Endodermal cell (in vitro differentiated cells): Measurements from ENCODE around the gene EFCAB11. TPM values are rescaled to one million over a fixed set of nuclear protein-coding genes. Genes with fewer than 3 reads are reported as not detected.

Experiments used
- DNase-seq: peaks from one replicate; pipeline ENCODE4 v3.0.0-alpha.2; 2017
- H3K27ac ChIP-seq: 2 replicates; pipeline ENCODE4 v1.5.1; 2013; ENCODE audit warnings: mild to moderate bottlenecking, low read depth, low read length, moderate library complexity
- H3K27me3 ChIP-seq: 2 replicates; pipeline ENCODE4 v1.6.1; 2013; ENCODE audit warnings: mild to moderate bottlenecking, low read length, moderate library complexity; ENCODE audit not compliant: insufficient read depth, control insufficient read depth, poor library complexity, severe bottlenecking
- H3K36me3 ChIP-seq: 2 replicates; pipeline ENCODE4 v1.7.0; 2013; ENCODE audit warnings: mild to moderate bottlenecking, low read length, moderate library complexity; ENCODE audit not compliant: control insufficient read depth, insufficient read depth
- H3K4me1 ChIP-seq: one replicate; pipeline ENCODE4 v1.7.0; 2013; ENCODE audit warnings: low read length; ENCODE audit not compliant: control insufficient read depth, insufficient read depth
- H3K4me3 ChIP-seq: 2 replicates; pipeline ENCODE4 v1.5.1; 2013; ENCODE audit warnings: mild to moderate bottlenecking, low read length, moderate library complexity
- H3K9ac ChIP-seq: 2 replicates; pipeline ENCODE4 v1.6.1; 2013; ENCODE audit warnings: mild to moderate bottlenecking, low read length, moderate library complexity; ENCODE audit not compliant: poor library complexity, severe bottlenecking; ENCODE audit errors: extremely low read depth
- H3K9me3 ChIP-seq: 2 replicates; pipeline ENCODE4 v1.6.1; 2013; ENCODE audit warnings: mild to moderate bottlenecking, low read length, moderate library complexity; ENCODE audit not compliant: control insufficient read depth
- H3K27ac Mint-ChIP-seq: 2 replicates; pipeline ENCODE4 v1.8.0; 2020; ENCODE audit warnings: mixed read lengths
- H3K27me3 Mint-ChIP-seq: 2 replicates; pipeline ENCODE4 v1.8.0; 2021; ENCODE audit warnings: mild to moderate bottlenecking, mixed read lengths; ENCODE audit not compliant: insufficient read depth
- H3K36me3 Mint-ChIP-seq: 2 replicates; pipeline ENCODE4 v1.8.0; 2020; ENCODE audit warnings: low read depth, mixed read lengths
- H3K4me1 Mint-ChIP-seq: 2 replicates; pipeline ENCODE4 v1.8.0; 2020; ENCODE audit warnings: mixed read lengths
- H3K4me3 Mint-ChIP-seq: 2 replicates; pipeline ENCODE4 v1.8.0; 2020; ENCODE audit warnings: mild to moderate bottlenecking, moderate library complexity, mixed read lengths
- H3K9me3 Mint-ChIP-seq: 2 replicates; pipeline ENCODE4 v1.8.0; 2020; ENCODE audit warnings: mild to moderate bottlenecking, mixed read lengths
- WGBS, 2 experiments: methylation state at CpG; one replicate each; pipeline versions ENCODE4 v1.1.5 to v1.1.7; 2013; ENCODE audit warnings: missing lambda C conversion rate in 2 of 2, mixed read lengths in 1 of 2; ENCODE audit not compliant: insufficient coverage in 1 of 2, insufficient read length in 1 of 2; 5-methylcytosine and 5-hydroxymethylcytosine counted together
- total RNA-seq, 2 donors: library from RNA; stranded (reverse); fragmentation: NEBNext Ultra II Directional in 1 of 2; extraction: Animal tissue kit (Norgen Biotek cat#: 25700) in 1 of 2; gene quantifications; 2 replicates in 1 of 2; 3 replicates in 1 of 2; pipeline ENCODE4 v1.2.1, GENCODE V29; 2021
- TF ChIP-seq, protein P1 (sequence below): fragments of 200-600 bp; sonication (generic); conservative IDR thresholded peaks from 2 replicates; pipeline ENCODE4 v1.5.0; 2021; ENCODE audit warnings: antibody characterized with exemption, mild to moderate bottlenecking

Gene EFCAB11
- total RNA-seq, 2 donors from 2014 or later, result 23.8 to 47.6 TPM

DNA sequence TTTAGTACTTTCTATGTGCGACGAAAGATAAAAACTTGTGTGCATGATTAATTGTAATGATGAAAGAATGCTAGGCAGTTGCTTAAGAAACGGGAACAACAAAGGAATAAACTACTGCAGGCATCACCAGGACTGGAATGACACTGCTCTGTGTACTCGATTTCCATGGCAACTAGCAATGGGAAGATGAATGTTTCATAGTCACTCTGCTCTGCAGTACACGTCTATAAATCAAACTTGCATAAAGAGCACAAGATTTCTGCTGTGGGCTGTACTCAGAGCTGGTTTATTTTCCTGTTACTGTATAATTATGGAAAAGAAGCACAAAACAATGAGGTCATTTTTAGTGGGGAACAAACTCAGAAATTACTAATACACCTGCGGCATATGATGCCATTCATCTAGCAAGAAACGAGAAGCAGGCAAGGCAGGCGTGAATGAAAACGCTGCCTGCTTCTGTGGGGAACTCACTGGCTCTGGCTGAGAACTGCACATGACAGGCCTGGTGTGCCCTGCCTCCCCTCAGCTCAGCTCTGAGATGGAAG lies 41.8 kb downstream of the EFCAB11 start:
- Mint-ChIP-seq H3K4me1 (peaks cover 21% of the 10 kb centered on the region), H3K9me3 (peaks cover 4% of the 10 kb centered on the region), H3K4me3 (no peak overlapping the region), H3K27me3 (no peaks in the 10 kb centered on the region), H3K27ac (no peak overlapping the region), H3K36me3 (peaks cover 3% of the 10 kb centered on the region)
- peak overlapping the region; percentile 97 for H3K27ac ChIP-seq
- TF ChIP-seq, protein P1, sequence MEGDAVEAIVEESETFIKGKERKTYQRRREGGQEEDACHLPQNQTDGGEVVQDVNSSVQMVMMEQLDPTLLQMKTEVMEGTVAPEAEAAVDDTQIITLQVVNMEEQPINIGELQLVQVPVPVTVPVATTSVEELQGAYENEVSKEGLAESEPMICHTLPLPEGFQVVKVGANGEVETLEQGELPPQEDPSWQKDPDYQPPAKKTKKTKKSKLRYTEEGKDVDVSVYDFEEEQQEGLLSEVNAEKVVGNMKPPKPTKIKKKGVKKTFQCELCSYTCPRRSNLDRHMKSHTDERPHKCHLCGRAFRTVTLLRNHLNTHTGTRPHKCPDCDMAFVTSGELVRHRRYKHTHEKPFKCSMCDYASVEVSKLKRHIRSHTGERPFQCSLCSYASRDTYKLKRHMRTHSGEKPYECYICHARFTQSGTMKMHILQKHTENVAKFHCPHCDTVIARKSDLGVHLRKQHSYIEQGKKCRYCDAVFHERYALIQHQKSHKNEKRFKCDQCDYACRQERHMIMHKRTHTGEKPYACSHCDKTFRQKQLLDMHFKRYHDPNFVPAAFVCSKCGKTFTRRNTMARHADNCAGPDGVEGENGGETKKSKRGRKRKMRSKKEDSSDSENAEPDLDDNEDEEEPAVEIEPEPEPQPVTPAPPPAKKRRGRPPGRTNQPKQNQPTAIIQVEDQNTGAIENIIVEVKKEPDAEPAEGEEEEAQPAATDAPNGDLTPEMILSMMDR, result no peak
- H3K4me3 ChIP-seq, result no peak overlapping the region
- H3K36me3 ChIP-seq, result no peaks in the 10 kb centered on the region
- H3K9ac ChIP-seq, result no peak overlapping the region
- H3K9me3 ChIP-seq, result no peaks in the 10 kb centered on the region
- no peaks in the 10 kb centered on the region for H3K4me1 ChIP-seq
- WGBS, 2 experiments, result 69 to 83% methylated on average over 7 to 9 of the region's 9 CpGs
- DNase-seq, result no peak
- no peaks in the 10 kb centered on the region for H3K27me3 ChIP-seq

DNA sequence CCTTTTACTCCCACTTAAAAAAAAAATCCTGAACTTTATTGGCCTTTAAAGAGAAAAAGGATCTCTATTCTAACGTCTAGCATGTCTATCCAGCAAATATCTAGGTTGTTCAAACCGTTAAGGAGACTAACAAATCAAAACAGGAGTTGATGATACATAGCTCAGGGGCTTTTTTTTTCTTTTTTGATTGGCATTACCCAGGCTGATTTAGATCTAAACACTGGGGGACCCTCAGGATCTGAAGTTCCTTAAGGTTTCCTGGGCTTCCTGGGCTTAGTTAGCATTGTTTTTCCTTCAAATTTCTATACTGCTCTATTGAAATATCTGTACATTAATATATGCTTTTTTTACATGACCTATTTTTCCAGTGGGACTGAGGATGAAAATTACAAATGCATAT lies 42.3 kb downstream of the EFCAB11 start:
- no peak overlapping the region for H3K27ac Mint-ChIP-seq
- 55 to 70% methylated on average over 2 of the region's 2 CpGs for WGBS, 2 experiments
- no peak overlapping the region for H3K4me3 ChIP-seq
- no peaks in the 10 kb centered on the region for H3K9me3 ChIP-seq
- peaks cover 3% of the 10 kb centered on the region for H3K36me3 Mint-ChIP-seq
- peaks cover 24% of the 10 kb centered on the region for H3K4me1 Mint-ChIP-seq
- no peaks in the 10 kb centered on the region for H3K36me3 ChIP-seq
- no peaks in the 10 kb centered on the region for H3K27me3 Mint-ChIP-seq
- peaks cover 4% of the 10 kb centered on the region for H3K9me3 Mint-ChIP-seq
- no peaks in the 10 kb centered on the region for H3K27me3 ChIP-seq
- H3K27ac ChIP-seq, result peak overlapping the region; percentile 97
- no peak for DNase-seq
- H3K9ac ChIP-seq, result no peak overlapping the region
- H3K4me1 ChIP-seq, result no peaks in the 10 kb centered on the region
- TF ChIP-seq, protein P1, result no peak
- no peak overlapping the region for H3K4me3 Mint-ChIP-seq

DNA sequence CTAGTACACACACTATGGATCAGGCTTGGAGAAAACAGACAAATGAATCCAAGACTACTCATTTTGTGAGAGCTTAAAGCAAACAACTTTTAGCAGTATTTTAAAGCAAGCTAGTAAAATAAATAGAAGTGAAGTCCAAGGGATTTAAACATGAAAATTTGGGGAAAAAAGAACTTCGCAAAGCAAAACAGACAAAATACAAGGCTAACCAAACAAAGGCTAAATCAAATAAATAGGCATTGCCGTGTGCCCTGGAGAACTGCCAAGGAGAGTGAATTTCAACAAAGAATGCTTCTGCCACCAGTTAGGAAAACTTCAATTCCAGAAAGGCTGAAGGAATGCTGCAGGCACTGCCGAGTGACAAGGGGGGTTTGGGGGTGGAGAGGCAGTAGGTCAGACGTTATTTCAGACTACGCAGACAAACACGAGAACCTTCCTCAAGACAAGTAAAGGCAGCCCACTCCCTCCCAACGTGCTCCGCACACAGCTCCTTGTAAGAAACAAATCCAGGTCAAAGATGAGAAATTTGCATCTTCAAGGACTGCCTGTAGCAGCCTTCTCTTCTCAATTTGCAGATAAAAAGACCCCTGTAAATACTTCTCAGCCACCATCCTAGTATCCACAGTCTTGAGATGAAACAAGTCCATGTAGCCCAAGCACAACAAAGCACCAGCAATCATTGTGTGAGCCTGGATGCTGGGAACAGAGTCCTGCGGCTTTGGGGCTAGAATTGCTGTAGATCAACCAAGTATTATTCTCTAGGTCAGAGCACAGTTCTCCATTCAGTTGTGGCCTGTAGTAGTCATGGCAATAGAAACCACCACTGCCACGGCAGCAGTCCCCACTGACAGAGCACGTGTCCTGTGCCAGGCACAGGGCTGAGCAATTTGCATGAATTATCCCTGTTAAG lies 43.3 kb downstream of the EFCAB11 start:
- H3K4me1 Mint-ChIP-seq, result peaks cover 24% of the 10 kb centered on the region
- peak overlapping the region; percentile 65 for H3K27ac Mint-ChIP-seq
- H3K9me3 ChIP-seq, result no peaks in the 10 kb centered on the region
- peaks cover 3% of the 10 kb centered on the region for H3K36me3 Mint-ChIP-seq
- peak overlapping the region; percentile 97 for H3K27ac ChIP-seq
- DNase-seq, result peak; percentile 69
- peaks cover 4% of the 10 kb centered on the region for H3K9me3 Mint-ChIP-seq
- WGBS, 2 experiments, result 42 to 45% methylated on average over 8 to 11 of the region's 11 CpGs
- H3K27me3 Mint-ChIP-seq, result no peaks in the 10 kb centered on the region
- H3K36me3 ChIP-seq, result no peaks in the 10 kb centered on the region
- H3K4me1 ChIP-seq, result no peaks in the 10 kb centered on the region
- TF ChIP-seq, protein P1, result no peak
- no peak overlapping the region for H3K4me3 Mint-ChIP-seq
- H3K9ac ChIP-seq, result no peak overlapping the region
- no peak overlapping the region for H3K4me3 ChIP-seq
- H3K27me3 ChIP-seq, result no peaks in the 10 kb centered on the region
